ENCODE data around the gene CA10. TPM values are rescaled to one million over a fixed set of nuclear protein-coding genes. Genes with fewer than 3 reads are reported as not detected.

Gene CA10
- total RNA-seq, 1 experiment from 2014 or later = 0.46 TPM

DNA sequence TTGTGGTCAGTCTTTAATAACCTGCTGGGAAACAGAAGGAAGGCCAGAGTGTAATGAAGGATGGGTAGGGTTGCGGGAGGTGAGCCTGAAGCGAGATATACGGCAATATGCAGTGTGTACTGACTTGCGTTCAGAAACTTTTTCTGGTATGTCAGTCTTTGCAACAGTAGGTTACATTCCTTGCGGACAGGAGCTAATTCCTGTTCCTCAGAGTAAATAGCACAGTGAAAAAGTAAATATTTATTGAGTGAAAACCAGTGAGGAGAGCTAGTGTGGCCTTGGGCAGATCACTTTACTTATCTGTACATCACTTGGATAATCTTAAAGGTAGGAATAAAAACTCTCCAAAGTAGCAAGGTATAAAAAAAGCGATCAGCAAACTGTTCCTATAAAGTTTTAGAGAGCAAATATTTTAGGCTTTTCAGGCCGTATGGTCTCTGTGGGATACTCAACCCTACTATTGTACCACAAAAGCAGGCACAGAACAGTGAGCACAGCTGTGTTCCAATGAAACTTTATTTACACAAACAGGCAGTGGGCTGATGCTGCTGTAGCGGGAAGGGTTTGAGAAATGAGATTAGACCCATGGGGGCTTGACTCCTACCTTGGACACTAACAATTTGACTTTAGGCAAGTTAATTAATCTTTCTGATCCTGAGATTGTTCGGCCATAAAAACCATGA, 550.1 kb downstream of the CA10 start:
- Mint-ChIP-seq H3K36me3 (ENCODE audit: insufficient read depth in 1 of 3, low read depth in 3 of 3) (peaks cover 0 to 4% (median 2%) of the 10 kb centered on the region in 3 experiments; a peak in 4 of 7 replicates), H3K4me3 (no peak overlapping the region), H3K27me3 (ENCODE audit: low read depth) (peaks cover 4% of the 10 kb centered on the region; the same call in 1 of the 2 replicates), H3K4me1 (peaks cover 2 to 12% of the 10 kb centered on the region in 2 experiments; a peak in 2 of 4 replicates), H3K9me3 (peaks cover 3 to 5% of the 10 kb centered on the region in 2 experiments; a peak in 3 of 5 replicates), H3K27ac (no peak overlapping the region)
- Histone ChIP-seq H3K4me2 (ENCODE audit: insufficient read depth, insufficient read length, low read length) (no peak overlapping the region), H3K9me3 (ENCODE audit: control insufficient read depth, low read depth, low read length) (no peaks in the 10 kb centered on the region), H3K27me3 (ENCODE audit: insufficient read depth, low read length) (no peaks in the 10 kb centered on the region), H3K56ac (ENCODE audit: insufficient read length, low read depth, low read length) (no peak overlapping the region), H3K27ac (ENCODE audit: insufficient read length, low read depth, low read length) (no peak overlapping the region), H2BK20ac (ENCODE audit: low read depth, low read length, poor library complexity, severe bottlenecking) (no peak overlapping the region), H2BK5ac (ENCODE audit: insufficient read length, low read length) (no peak overlapping the region), H4K8ac (replicated peaks; ENCODE audit: insufficient read length, low read depth, low read length) (no peak overlapping the region), H2AFZ (ENCODE audit: low read length) (no peak overlapping the region), H3K23me2 (ENCODE audit: insufficient read length, low read depth, low read length, poor library complexity, severe bottlenecking) (no peaks in the 10 kb centered on the region), H3K9ac (ENCODE audit: extremely low read depth, insufficient read length, low read length) (no peak overlapping the region), H2BK120ac (ENCODE audit: low read depth, low read length, poor library complexity, severe bottlenecking) (no peak overlapping the region), H4K20me1 (ENCODE audit: control insufficient read depth, insufficient read depth, insufficient read length) (no peaks in the 10 kb centered on the region), H3K14ac (ENCODE audit: insufficient read depth, low read length) (no peak overlapping the region), H3K4me1 (ENCODE audit: insufficient read depth, low read length) (no peaks in the 10 kb centered on the region; the same call in 1 of the 2 replicates), H4K5ac (ENCODE audit: insufficient read length, low read depth, low read length) (no peak overlapping the region), H2BK12ac (ENCODE audit: insufficient read length, low read depth, low read length) (no peak overlapping the region), H4K91ac (ENCODE audit: insufficient read length, low read depth, low read length) (no peak overlapping the region), H2AK5ac (ENCODE audit: insufficient read length, low read length) (no peak overlapping the region), H2BK15ac (ENCODE audit: low read depth, low read length) (no peak overlapping the region), H3K4ac (ENCODE audit: low read depth, low read length) (no peak overlapping the region), H3K23ac (ENCODE audit: insufficient read length, low read depth, low read length) (no peak overlapping the region), H3T11ph (ENCODE audit: low read length) (no peak overlapping the region), H3K79me2 (ENCODE audit: insufficient read depth, low read length) (no peaks in the 10 kb centered on the region), H3K79me1 (ENCODE audit: insufficient read depth, low read depth, low read length, poor library complexity, severe bottlenecking) (no peaks in the 10 kb centered on the region), H3K18ac (ENCODE audit: insufficient read length, low read depth, low read length) (no peak overlapping the region)
- DNase-seq = no peak
- TF ChIP-seq, protein P1, sequence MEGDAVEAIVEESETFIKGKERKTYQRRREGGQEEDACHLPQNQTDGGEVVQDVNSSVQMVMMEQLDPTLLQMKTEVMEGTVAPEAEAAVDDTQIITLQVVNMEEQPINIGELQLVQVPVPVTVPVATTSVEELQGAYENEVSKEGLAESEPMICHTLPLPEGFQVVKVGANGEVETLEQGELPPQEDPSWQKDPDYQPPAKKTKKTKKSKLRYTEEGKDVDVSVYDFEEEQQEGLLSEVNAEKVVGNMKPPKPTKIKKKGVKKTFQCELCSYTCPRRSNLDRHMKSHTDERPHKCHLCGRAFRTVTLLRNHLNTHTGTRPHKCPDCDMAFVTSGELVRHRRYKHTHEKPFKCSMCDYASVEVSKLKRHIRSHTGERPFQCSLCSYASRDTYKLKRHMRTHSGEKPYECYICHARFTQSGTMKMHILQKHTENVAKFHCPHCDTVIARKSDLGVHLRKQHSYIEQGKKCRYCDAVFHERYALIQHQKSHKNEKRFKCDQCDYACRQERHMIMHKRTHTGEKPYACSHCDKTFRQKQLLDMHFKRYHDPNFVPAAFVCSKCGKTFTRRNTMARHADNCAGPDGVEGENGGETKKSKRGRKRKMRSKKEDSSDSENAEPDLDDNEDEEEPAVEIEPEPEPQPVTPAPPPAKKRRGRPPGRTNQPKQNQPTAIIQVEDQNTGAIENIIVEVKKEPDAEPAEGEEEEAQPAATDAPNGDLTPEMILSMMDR (conservative IDR thresholded peaks at IDR 0.05) = no peak
- WGBS (ENCODE audit: extremely low coverage, insufficient read length, low lambda C conversion rate) = no CpG with 5 or more reads among the region's 9 CpGs

Data from H9 (cell line).